SIG-M5 treated with dmso at 0.1 percent for 504 hours (cell line): ENCODE results near the gene ST6GALNAC1.
A peak's percentile ranks its signal among the peaks of the same experiment; 100 is the strongest.

Experiments used
- DNase-seq: peaks from one replicate; lab custom pipeline; 2025; ENCODE audit not compliant: unreplicated experiment; lab: John Stamatoyannopoulos, UW

Gene ST6GALNAC1

GRCh38 chr17:76675648-76676047 is 32.1 kb upstream of the ST6GALNAC1 start:
- DNase-seq: no peak

GRCh38 chr17:76674600-76674999 is 31.0 kb upstream of the ST6GALNAC1 start:
- DNase-seq: no peak

GRCh38 chr17:76673729-76674128 is 30.2 kb upstream of the ST6GALNAC1 start:
- DNase-seq: no peak

GRCh38 chr17:76672892-76673291 is 29.3 kb upstream of the ST6GALNAC1 start:
- no peak for DNase-seq

GRCh38 chr17:76672270-76672851 is 28.8 kb upstream of the ST6GALNAC1 start:
- peak; percentile 28 for DNase-seq

- no peak for DNase-seq
These were observed 28.3 kb upstream of the ST6GALNAC1 start for GRCh38 chr17:76671912-76672262.

- peak; percentile 99 for DNase-seq
These were observed 27.8 kb upstream of the ST6GALNAC1 start for GRCh38 chr17:76671123-76671911.

GRCh38 chr17:76670718-76671122 is 27.2 kb upstream of the ST6GALNAC1 start:
- no peak for DNase-seq

GRCh38 chr17:76670020-76670717 is 26.6 kb upstream of the ST6GALNAC1 start:
- DNase-seq: no peak

- DNase-seq: no peak
These were observed 24.4 kb upstream of the ST6GALNAC1 start for GRCh38 chr17:76667786-76668453.

GRCh38 chr17:76667491-76667755 is 23.9 kb upstream of the ST6GALNAC1 start:
- no peak for DNase-seq

- no peak for DNase-seq
These were observed 17.1 kb upstream of the ST6GALNAC1 start for GRCh38 chr17:76660656-76661042.

- peak; percentile 44 for DNase-seq
These were observed 16.5 kb upstream of the ST6GALNAC1 start for GRCh38 chr17:76659928-76660655.

GRCh38 chr17:76658242-76658662 is 14.7 kb upstream of the ST6GALNAC1 start:
- DNase-seq: no peak

- no peak for DNase-seq
These were observed 14.1 kb upstream of the ST6GALNAC1 start for GRCh38 chr17:76657505-76658241.

GRCh38 chr17:76654408-76654807 is 10.9 kb upstream of the ST6GALNAC1 start:
- DNase-seq: no peak

GRCh38 chr17:76650504-76650903 is 6.9 kb upstream of the ST6GALNAC1 start:
- no peak for DNase-seq

GRCh38 chr17:76646712-76647111 is 3.2 kb upstream of the ST6GALNAC1 start:
- DNase-seq: no peak

GRCh38 chr17:76645481-76645880 is 1.9 kb upstream of the ST6GALNAC1 start:
- DNase-seq: no peak

- no peak for DNase-seq
These were observed 1.4 kb upstream of the ST6GALNAC1 start for GRCh38 chr17:76644995-76645394.

- no peak for DNase-seq
These were observed 563 bp downstream of the ST6GALNAC1 start for GRCh38 chr17:76642994-76643393.
